ENCODE data around the gene RYR2. TPM values are rescaled to one million over a fixed set of nuclear protein-coding genes. Genes with fewer than 3 reads are reported as not detected.

Gene RYR2
- total RNA-seq, 1 donor, result not detected

DNA sequence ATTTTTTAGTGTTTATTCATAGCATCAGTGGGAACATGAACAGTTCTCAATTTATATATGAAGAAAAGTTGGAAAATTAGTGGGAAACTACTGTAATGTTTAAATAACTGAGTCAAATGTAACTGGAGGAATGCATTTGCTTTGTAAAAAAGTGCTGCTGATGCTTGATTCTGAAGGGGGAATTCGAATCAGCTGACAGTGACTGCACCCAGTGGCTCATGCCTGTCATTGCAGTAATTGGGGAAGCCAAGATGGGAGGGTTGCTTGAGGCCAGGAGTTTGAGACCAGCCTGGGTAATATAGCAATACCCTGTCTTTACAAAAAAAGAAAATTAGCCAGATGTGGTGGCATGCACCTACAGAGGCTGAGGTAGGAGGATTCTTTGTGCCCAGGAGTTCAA, 450.4 kb downstream of the RYR2 start:
- no peak overlapping the region for H3K4me3 ChIP-seq (ENCODE audit: low read depth, low read length)
- no peak for DNase-seq (ENCODE audit: low read depth)
- no peak for TF ChIP-seq CTCF (IDR thresholded peaks at IDR 0.05; ENCODE audit: insufficient read depth, low read length)

GRCh38 chr1:237500566-237500965, 458.6 kb downstream of the RYR2 start:
- no peak for DNase-seq (ENCODE audit: low read depth)
- TF ChIP-seq CTCF (IDR thresholded peaks at IDR 0.05; ENCODE audit: insufficient read depth, low read length), result no peak
- no peak overlapping the region for H3K4me3 ChIP-seq (ENCODE audit: low read depth, low read length)

DNA sequence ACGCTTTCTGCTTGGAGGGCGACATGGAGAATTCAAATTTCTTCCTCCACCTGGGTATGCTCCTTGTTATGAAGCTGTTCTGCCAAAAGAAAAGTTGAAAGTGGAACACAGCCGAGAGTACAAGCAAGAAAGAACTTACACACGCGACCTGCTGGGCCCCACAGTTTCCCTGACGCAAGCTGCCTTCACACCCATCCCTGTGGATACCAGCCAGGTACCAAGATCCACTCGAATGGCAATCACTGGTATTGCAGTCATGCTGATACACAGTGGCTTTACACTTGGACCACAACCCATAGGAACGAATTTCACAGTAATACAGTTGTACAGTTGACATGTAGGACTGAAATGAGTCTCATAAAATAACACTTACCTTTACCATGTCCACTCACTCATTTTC, 461.3 kb downstream of the RYR2 start:
- DNase-seq (ENCODE audit: low read depth), result no peak
- TF ChIP-seq CTCF (IDR thresholded peaks at IDR 0.05; ENCODE audit: insufficient read depth, low read length), result no peak
- H3K4me3 ChIP-seq (ENCODE audit: low read depth, low read length), result no peak overlapping the region

DNA sequence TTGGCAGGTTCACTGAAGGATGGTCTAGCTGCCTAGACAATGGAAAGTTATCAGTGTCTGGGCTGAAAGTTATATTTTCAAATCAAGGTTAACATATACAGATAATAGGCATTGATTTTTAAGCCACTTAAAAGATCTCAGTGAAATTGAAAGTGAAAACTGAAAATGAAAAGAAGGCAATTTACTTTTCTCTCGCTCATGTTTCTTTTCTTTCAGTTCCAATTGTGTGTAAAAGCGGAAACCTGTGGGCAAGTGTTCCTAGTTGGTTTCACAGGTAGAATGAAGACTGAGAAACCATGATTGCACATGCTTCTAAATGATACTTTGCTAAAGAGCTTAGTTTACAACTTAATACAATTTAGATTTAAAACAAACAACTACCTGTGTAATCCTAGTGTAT, 465.0 kb downstream of the RYR2 start:
- no peak for TF ChIP-seq CTCF (IDR thresholded peaks at IDR 0.05; ENCODE audit: insufficient read depth, low read length)
- no peak for DNase-seq (ENCODE audit: low read depth)

DNA sequence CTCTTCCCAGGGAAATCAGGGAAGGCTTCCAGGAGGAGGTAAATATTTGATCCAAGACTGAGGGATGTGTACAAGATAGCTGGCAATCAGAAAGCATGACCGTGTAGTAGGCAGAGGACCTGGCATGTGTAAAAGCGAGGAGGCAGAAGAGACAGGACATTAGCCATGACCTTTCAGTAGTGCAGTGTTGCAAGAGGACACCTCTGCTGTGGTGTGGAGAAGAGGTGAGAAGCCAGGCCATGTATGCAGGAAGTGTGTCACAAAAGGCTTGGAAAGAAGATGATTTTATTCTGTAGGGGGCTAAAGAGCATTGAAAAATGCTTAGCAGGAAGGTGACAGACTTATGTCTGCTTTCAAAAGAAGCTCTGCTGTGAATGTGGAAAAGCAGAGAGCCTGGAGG, 467.8 kb downstream of the RYR2 start:
- no peak for DNase-seq (ENCODE audit: low read depth)
- no peak for TF ChIP-seq CTCF (IDR thresholded peaks at IDR 0.05; ENCODE audit: insufficient read depth, low read length)
- H3K4me3 ChIP-seq (ENCODE audit: low read depth, low read length), result no peak overlapping the region

More for the DNA sequence above, 465.0 kb downstream of the RYR2 start:
- no peak overlapping the region for H3K4me3 ChIP-seq (ENCODE audit: low read depth, low read length)

DNA sequence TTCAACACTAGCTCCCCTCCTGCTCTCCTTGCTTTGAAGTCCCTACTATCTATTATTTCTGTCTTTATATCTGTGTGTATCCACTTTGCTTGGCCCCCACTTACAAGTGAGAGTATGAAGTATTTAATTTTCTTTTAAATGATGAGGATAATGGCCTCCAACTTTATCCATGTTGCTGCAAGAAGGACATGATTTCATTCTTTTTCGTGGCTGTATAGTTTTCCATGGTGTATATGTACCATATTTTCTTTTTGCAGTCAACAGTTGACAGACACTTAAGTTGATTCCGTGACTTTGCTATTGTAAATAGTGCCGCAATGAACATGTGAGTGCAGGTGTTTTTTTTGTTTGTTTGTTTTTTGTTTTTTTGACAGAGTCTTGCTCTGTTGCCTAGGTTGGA, 483.1 kb downstream of the RYR2 start:
- H3K4me3 ChIP-seq (ENCODE audit: low read depth, low read length), result no peak overlapping the region
- DNase-seq (ENCODE audit: low read depth), result no peak
- TF ChIP-seq CTCF (IDR thresholded peaks at IDR 0.05; ENCODE audit: insufficient read depth, low read length), result no peak

- TF ChIP-seq CTCF (IDR thresholded peaks at IDR 0.05; ENCODE audit: insufficient read depth, low read length), result no peak
- H3K4me3 ChIP-seq (ENCODE audit: low read depth, low read length), result no peak overlapping the region
- no peak for DNase-seq (ENCODE audit: low read depth)
Measured at GRCh38 chr1:237527761-237528160, 485.8 kb downstream of the RYR2 start.

Data from fibroblast of the aortic adventitia (primary cell).